ENCODE data around the gene SERINC1. TPM values are rescaled to one million over a fixed set of nuclear protein-coding genes. Genes with fewer than 3 reads are reported as not detected.

The SERINC1 gene
- total and polyA plus RNA-seq, 12 donors, result 44.8 to 206 (median 169) TPM

DNA sequence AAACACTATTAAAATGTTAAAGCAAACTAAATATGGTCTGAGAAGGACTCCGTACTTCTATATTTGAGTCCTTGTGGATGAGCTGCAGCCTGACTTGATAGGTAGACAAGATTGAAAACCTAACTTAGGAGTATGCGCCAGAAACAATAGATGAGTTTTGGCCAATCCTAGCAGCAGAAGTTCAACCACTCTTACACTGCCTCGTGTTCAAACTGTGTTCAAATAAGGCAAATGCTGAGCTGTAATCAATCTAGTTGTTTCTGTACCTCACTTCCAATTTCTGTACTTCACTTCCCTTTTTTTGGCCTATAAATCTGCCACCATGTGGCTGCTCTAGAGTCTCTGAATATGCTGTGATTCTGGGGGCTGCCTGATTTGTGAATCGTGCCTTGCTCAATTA is 13.2 kb upstream of the SERINC1 start:
- H3K27me3 ChIP-seq, result no peaks in the 10 kb centered on the region
- H3K4me1 ChIP-seq, result no peaks in the 10 kb centered on the region
- TF ChIP-seq, protein P1, sequence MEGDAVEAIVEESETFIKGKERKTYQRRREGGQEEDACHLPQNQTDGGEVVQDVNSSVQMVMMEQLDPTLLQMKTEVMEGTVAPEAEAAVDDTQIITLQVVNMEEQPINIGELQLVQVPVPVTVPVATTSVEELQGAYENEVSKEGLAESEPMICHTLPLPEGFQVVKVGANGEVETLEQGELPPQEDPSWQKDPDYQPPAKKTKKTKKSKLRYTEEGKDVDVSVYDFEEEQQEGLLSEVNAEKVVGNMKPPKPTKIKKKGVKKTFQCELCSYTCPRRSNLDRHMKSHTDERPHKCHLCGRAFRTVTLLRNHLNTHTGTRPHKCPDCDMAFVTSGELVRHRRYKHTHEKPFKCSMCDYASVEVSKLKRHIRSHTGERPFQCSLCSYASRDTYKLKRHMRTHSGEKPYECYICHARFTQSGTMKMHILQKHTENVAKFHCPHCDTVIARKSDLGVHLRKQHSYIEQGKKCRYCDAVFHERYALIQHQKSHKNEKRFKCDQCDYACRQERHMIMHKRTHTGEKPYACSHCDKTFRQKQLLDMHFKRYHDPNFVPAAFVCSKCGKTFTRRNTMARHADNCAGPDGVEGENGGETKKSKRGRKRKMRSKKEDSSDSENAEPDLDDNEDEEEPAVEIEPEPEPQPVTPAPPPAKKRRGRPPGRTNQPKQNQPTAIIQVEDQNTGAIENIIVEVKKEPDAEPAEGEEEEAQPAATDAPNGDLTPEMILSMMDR (IDR thresholded peaks at IDR 0.05), result no peak
- H3K9me3 ChIP-seq, result no peaks in the 10 kb centered on the region
- 78 to 79% methylated on average over 4 of the region's 4 CpGs for WGBS, 2 donors
- intact Hi-C loops (cut with DNase I), result no loop called here
- no peaks in the 10 kb centered on the region for H3K36me3 ChIP-seq
- H3K27ac ChIP-seq, result no peak overlapping the region
- no peak overlapping the region for H3K4me3 ChIP-seq
- ATAC-seq (no peak), DNase-seq (no peak)

DNA sequence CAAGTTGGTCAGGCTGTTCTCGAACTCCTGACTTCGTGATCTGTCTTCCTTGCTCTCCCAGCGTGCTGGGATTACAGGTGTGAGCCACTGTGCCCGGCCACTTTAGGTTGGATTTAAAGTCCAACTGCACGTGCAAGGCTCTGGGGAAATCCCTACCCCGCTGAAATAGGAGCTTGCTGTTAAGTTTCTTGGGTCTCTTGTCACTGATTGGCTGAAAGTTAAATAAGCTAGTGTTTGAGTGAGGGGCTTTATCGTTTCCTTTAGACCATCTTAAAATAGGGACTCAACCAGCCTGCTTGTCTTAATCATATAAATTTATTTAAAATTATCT is 11.1 kb upstream of the SERINC1 start:
- intact Hi-C loops (cut with DNase I), result no loop called here
- Histone ChIP-seq H3K27ac (no peak overlapping the region), H3K36me3 (no peaks in the 10 kb centered on the region), H3K4me3 (no peak overlapping the region), H3K4me1 (no peaks in the 10 kb centered on the region), H3K27me3 (no peaks in the 10 kb centered on the region), H3K9me3 (no peaks in the 10 kb centered on the region)
- DNase-seq (no peak), ATAC-seq (no peak)
- 68 to 71% methylated on average over 7 of the region's 7 CpGs for WGBS, 2 donors
- TF ChIP-seq, protein P1 (IDR thresholded peaks at IDR 0.05), result no peak

DNA sequence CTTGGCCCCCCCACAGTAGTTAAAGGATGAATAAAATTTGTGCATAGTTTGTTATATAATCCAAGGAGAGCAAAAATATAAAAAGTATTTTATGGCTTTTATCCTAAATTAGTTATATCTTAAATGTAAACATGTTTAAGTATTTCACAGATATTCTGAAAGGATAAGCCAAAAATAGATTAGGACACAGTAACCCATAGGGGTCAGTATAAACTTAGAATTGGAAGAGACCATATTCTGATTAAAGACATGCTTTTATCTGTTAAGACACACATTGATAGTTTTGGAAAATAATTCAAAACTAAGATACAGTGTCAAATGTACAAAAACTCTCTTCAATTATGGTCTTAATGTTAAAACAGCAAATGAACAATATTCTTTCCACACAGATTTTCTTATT is 4.5 kb upstream of the SERINC1 start:
- intact Hi-C loops (cut with DNase I), result loop anchor here in 6 of 10 donors (2.0 to 10.0 kb wide), 4 partner anchors 49 to 56 kb away; no protein-coding TSS in a partner anchor
- no peak overlapping the region for H3K27ac ChIP-seq
- peaks cover 0 to 9% (median 6%) of the 10 kb centered on the region in 9 donors for H3K4me1 ChIP-seq
- DNase-seq (no peak), ATAC-seq (no peak)
- H3K9me3 ChIP-seq, result no peaks in the 10 kb centered on the region
- TF ChIP-seq, protein P1 (IDR thresholded peaks at IDR 0.05), result peak in 6 of 9 donors; percentile 36 to 61 (median 52)
- no peak overlapping the region for H3K4me3 ChIP-seq
- no peaks in the 10 kb centered on the region for H3K27me3 ChIP-seq
- H3K36me3 ChIP-seq, result no peaks in the 10 kb centered on the region

DNA sequence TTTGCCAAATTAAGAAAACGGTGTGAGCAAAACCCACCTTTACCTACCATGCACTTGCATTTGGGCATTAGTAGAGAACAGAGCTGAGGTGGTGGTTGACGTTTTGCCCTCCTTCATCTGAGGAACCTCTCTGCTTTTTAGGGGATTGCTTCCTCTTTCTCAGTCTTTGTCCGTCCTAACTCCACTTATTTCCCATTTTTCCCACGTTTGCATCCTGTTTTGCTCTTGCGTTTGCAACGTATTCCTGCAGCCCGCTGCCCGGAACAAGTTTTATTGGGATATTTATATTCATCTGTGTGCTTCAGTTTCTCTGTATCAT is 374 bp upstream of the SERINC1 start:
- peaks cover 0 to 7% (median 0%) of the 10 kb centered on the region in 9 donors for H3K36me3 ChIP-seq
- H3K4me3 ChIP-seq, result peak overlapping the region; percentile 64 to 92 (median 82)
- H3K9me3 ChIP-seq, result no peaks in the 10 kb centered on the region
- peak overlapping the region in 9 of 10 donors; percentile 83 to 98 (median 92) for H3K27ac ChIP-seq
- H3K4me1 ChIP-seq, result peaks cover 0 to 47% (median 42%) of the 10 kb centered on the region in 9 donors
- intact Hi-C loops (cut with DNase I), result loop anchor here in 5 of 10 donors (5.0 to 10.0 kb wide), 3 partner anchors 53 to 75 kb away; partner anchors contain the start of gene HSF2 (in 1 of the 5)
- DNase-seq, result no peak
- TF ChIP-seq, protein P1 (IDR thresholded peaks at IDR 0.05), result no peak
- no peaks in the 10 kb centered on the region for H3K27me3 ChIP-seq
- 5 to 7% methylated on average over 8 of the region's 8 CpGs for WGBS, 2 donors
- peak in 6 of 8 donors; percentile 30 to 66 (median 54) for ATAC-seq
